ENCODE results near the gene KDM3A.
"Not testable (repeated sequence)": the region's sequence is repeated elsewhere in the genome, so short reads cannot be mapped to it uniquely, and the experiment has no call there.

- TF ChIP-seq POLR2A, POLR2AphosphoS5 (IDR thresholded peaks at IDR 0.05): not testable (repeated sequence)
- TF ChIP-seq, protein P1, sequence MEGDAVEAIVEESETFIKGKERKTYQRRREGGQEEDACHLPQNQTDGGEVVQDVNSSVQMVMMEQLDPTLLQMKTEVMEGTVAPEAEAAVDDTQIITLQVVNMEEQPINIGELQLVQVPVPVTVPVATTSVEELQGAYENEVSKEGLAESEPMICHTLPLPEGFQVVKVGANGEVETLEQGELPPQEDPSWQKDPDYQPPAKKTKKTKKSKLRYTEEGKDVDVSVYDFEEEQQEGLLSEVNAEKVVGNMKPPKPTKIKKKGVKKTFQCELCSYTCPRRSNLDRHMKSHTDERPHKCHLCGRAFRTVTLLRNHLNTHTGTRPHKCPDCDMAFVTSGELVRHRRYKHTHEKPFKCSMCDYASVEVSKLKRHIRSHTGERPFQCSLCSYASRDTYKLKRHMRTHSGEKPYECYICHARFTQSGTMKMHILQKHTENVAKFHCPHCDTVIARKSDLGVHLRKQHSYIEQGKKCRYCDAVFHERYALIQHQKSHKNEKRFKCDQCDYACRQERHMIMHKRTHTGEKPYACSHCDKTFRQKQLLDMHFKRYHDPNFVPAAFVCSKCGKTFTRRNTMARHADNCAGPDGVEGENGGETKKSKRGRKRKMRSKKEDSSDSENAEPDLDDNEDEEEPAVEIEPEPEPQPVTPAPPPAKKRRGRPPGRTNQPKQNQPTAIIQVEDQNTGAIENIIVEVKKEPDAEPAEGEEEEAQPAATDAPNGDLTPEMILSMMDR (IDR thresholded peaks at IDR 0.05 in 8 of 11, conservative IDR thresholded peaks at IDR 0.05 in 3 of 11) = not testable (repeated sequence)
These were observed 55.2 kb downstream of the KDM3A start for GRCh38 chr2:86496391-86496790.
